ENCODE measurements around the gene EYA4.

EYA4 gene

DNA sequence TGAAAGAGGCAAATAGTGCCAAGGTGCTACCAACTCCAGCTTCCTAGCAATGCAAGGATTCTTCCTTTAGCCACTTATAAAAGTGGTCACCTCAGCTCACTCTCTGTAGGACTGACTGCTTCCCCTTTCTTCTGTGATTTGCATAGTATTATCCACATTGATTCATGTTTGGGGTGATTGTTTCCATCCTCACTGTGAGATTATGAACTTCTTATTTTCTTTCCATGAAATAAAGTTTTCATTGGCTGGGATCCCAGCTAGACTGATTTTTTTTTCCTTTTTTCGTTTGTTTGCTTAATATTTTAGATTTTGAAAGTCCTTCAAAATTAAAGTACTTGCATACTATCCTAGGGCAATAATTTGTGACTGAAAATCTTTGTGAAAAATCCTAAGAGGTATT, 50.5 kb downstream of the EYA4 start:
- Mint-ChIP-seq H3K4me1 (no peaks in the 10 kb centered on the region), H3K27ac (no peak overlapping the region), H3K9me3 (no peaks in the 10 kb centered on the region), H3K4me3 (no peak overlapping the region), H3K36me3 (no peaks in the 10 kb centered on the region), H3K27me3 (no peaks in the 10 kb centered on the region)
- ATAC-seq = no peak

GRCh38 chr6:133297657-133298056, 56.5 kb downstream of the EYA4 start:
- Mint-ChIP-seq H3K27me3 (no peaks in the 10 kb centered on the region), H3K9me3 (no peaks in the 10 kb centered on the region)

DNA sequence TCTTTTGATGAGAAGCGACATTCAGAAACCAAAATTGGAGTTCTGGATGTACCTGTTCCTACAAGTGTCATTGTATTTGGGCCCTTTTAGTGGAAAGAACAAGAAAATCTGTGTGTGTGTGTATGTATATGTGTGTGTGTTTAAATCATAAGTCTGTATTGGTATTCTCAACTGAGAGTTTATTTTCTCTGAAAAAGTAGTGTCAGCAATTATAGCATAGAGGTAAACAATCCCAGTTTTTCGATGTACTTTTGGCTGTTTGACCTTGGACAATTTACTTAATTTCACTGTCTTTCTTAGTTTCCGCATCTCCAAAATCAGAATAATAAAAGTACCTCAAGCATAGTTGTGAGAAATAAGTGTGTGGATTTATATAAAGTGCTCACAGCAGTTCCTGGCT, 57.2 kb downstream of the EYA4 start:
- no peak for ATAC-seq
- H3K9me3 Mint-ChIP-seq = no peaks in the 10 kb centered on the region
- H3K4me3 Mint-ChIP-seq = no peak overlapping the region
- H3K27ac Mint-ChIP-seq = no peak overlapping the region
- H3K36me3 Mint-ChIP-seq = no peaks in the 10 kb centered on the region
- no peaks in the 10 kb centered on the region for H3K4me1 Mint-ChIP-seq
- H3K27me3 Mint-ChIP-seq = no peaks in the 10 kb centered on the region

More at GRCh38 chr6:133297657-133298056, 56.5 kb downstream of the EYA4 start:
- H3K4me3 Mint-ChIP-seq = no peak overlapping the region
- H3K27ac Mint-ChIP-seq = no peak overlapping the region
- no peak for ATAC-seq
- H3K36me3 Mint-ChIP-seq = no peaks in the 10 kb centered on the region
- no peaks in the 10 kb centered on the region for H3K4me1 Mint-ChIP-seq

DNA sequence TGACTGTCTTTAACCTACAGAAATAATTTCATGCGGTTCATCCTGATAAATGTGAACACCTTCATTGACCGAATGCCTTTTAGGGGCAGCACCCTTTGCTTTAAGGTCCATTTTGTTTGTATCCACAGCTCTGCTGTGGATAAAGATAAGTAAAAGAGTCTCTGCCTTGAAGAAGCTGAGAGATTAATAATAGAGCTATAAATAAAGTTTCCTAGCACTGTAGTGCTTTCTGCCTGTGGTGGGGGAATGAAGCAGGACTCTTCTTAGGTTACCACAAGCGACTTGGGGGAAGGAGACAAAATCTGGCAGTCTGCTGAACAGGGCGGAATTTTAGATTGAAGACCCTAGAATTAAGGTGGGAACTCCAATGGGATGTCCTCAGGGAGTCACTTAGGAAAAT, 57.6 kb downstream of the EYA4 start:
- H3K4me3 Mint-ChIP-seq = no peak overlapping the region
- no peak for ATAC-seq
- H3K27me3 Mint-ChIP-seq = no peaks in the 10 kb centered on the region
- H3K4me1 Mint-ChIP-seq = no peaks in the 10 kb centered on the region
- no peaks in the 10 kb centered on the region for H3K9me3 Mint-ChIP-seq
- H3K27ac Mint-ChIP-seq = no peak overlapping the region
- H3K36me3 Mint-ChIP-seq = no peaks in the 10 kb centered on the region

GRCh38 chr6:133300896-133301295, 59.7 kb downstream of the EYA4 start:
- Mint-ChIP-seq H3K27me3 (no peaks in the 10 kb centered on the region), H3K36me3 (no peaks in the 10 kb centered on the region), H3K9me3 (no peaks in the 10 kb centered on the region), H3K4me1 (no peaks in the 10 kb centered on the region), H3K4me3 (no peak overlapping the region), H3K27ac (no peak overlapping the region)
- ATAC-seq = no peak

DNA sequence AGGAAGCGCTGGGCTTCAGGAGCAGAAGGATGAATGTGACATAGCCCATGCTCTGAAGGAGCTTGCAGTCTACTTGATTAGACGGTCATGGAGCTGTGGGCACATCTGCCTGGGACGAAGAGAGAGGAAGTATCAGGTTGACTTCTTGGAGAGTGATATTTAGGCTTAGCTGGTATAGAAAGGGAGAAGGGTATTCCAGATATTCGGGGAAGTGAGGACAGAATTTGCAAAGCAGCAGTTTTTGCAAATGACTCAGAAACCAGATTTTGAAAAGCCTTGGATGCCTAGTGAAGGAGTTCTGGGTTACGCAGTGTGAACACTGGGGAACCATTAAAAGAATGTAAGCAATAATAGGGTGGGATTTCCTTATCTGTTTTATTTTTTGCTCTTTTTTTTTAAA, 60.7 kb downstream of the EYA4 start:
- no peaks in the 10 kb centered on the region for H3K4me1 Mint-ChIP-seq
- H3K36me3 Mint-ChIP-seq = no peaks in the 10 kb centered on the region
- no peaks in the 10 kb centered on the region for H3K9me3 Mint-ChIP-seq
- no peak overlapping the region for H3K27ac Mint-ChIP-seq
- H3K4me3 Mint-ChIP-seq = no peak overlapping the region
- ATAC-seq = no peak
- H3K27me3 Mint-ChIP-seq = no peaks in the 10 kb centered on the region

DNA sequence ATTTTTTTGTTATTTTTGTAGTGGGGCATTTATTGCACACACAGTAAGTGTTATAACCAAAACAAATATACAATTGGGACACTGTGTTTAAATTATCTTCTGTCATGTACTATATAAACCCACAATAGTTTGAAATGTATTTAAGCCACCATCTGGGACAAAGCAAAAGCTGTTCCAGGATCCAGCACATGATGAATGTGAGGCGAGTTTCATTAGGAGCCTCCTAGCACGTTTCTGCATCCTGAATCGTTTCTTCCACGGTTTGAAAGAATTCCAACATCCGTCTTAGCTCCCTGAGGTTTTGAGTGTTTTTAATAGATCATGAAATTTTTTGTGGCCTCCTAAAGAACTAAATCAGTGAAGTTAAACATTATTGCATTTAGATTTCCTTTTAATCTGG, 65.8 kb downstream of the EYA4 start:
- H3K27me3 Mint-ChIP-seq = no peaks in the 10 kb centered on the region
- no peaks in the 10 kb centered on the region for H3K36me3 Mint-ChIP-seq
- H3K27ac Mint-ChIP-seq = no peak overlapping the region
- no peaks in the 10 kb centered on the region for H3K4me1 Mint-ChIP-seq
- H3K9me3 Mint-ChIP-seq = peaks cover 6% of the 10 kb centered on the region
- no peak overlapping the region for H3K4me3 Mint-ChIP-seq
- ATAC-seq = no peak

GRCh38 chr6:133309579-133309978, 68.4 kb downstream of the EYA4 start:
- Mint-ChIP-seq H3K36me3 (no peaks in the 10 kb centered on the region), H3K27me3 (no peaks in the 10 kb centered on the region), H3K9me3 (peaks cover 6% of the 10 kb centered on the region), H3K27ac (no peak overlapping the region), H3K4me1 (no peaks in the 10 kb centered on the region), H3K4me3 (no peak overlapping the region)
- ATAC-seq = no peak

DNA sequence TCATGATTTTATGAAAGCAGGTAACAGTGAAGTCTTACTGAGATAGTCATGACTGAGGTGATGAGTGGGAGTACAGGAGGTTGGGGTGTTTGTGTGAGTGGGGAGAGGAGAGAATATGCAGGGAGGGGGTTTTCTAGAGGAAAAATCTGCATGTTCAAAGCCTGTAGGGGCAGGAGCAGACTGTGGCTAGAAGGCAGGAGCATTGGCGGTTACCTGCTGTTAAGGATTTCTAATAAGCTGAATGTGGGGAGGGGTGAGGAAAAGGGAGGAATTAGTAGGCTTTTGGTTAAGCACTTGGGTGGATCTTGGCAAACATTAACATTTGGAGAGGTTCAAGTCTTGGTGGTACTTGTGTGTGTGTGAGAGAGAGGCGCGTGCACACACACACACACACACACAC, 70.8 kb downstream of the EYA4 start:
- no peaks in the 10 kb centered on the region for H3K27me3 Mint-ChIP-seq
- no peak overlapping the region for H3K4me3 Mint-ChIP-seq
- peaks cover 6% of the 10 kb centered on the region for H3K9me3 Mint-ChIP-seq
- H3K27ac Mint-ChIP-seq = no peak overlapping the region
- no peaks in the 10 kb centered on the region for H3K36me3 Mint-ChIP-seq
- ATAC-seq = no peak
- H3K4me1 Mint-ChIP-seq = no peaks in the 10 kb centered on the region

- H3K4me1 Mint-ChIP-seq = no peaks in the 10 kb centered on the region
- peaks cover 2% of the 10 kb centered on the region for H3K9me3 Mint-ChIP-seq
- no peaks in the 10 kb centered on the region for H3K27me3 Mint-ChIP-seq
- no peak overlapping the region for H3K27ac Mint-ChIP-seq
- no peak for ATAC-seq
- no peaks in the 10 kb centered on the region for H3K36me3 Mint-ChIP-seq
- H3K4me3 Mint-ChIP-seq = no peak overlapping the region
Observed at GRCh38 chr6:133313068-133313467, 71.9 kb downstream of the EYA4 start.

DNA sequence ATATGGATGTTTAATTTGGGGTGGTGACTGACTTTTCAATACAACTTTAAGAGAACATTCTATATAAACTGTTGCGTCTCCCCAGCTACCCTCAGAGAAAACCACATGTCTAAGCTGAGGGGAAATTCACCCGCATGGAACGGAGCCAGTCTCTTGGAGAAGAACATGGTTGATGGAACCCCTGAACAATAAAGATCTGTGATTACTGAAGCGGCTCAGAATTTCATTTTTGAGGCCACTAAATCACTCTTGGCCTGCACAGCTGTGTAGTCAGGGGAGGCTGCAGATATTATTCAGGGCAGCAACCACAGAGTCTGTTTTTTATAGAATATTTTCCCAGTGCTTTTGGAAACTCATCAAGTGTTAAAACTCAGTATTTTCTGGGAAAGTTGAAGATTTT, 73.8 kb downstream of the EYA4 start:
- ATAC-seq = no peak

GRCh38 chr6:133315811-133316210, 74.7 kb downstream of the EYA4 start:
- no peaks in the 10 kb centered on the region for H3K36me3 Mint-ChIP-seq
- no peak overlapping the region for H3K27ac Mint-ChIP-seq
- no peaks in the 10 kb centered on the region for H3K27me3 Mint-ChIP-seq
- no peaks in the 10 kb centered on the region for H3K9me3 Mint-ChIP-seq
- no peaks in the 10 kb centered on the region for H3K4me1 Mint-ChIP-seq
- ATAC-seq = no peak
- no peak overlapping the region for H3K4me3 Mint-ChIP-seq

More for the DNA sequence above, 73.8 kb downstream of the EYA4 start:
- Mint-ChIP-seq H3K9me3 (no peaks in the 10 kb centered on the region), H3K36me3 (no peaks in the 10 kb centered on the region), H3K27me3 (no peaks in the 10 kb centered on the region), H3K4me1 (no peaks in the 10 kb centered on the region), H3K27ac (no peak overlapping the region), H3K4me3 (no peak overlapping the region)

DNA sequence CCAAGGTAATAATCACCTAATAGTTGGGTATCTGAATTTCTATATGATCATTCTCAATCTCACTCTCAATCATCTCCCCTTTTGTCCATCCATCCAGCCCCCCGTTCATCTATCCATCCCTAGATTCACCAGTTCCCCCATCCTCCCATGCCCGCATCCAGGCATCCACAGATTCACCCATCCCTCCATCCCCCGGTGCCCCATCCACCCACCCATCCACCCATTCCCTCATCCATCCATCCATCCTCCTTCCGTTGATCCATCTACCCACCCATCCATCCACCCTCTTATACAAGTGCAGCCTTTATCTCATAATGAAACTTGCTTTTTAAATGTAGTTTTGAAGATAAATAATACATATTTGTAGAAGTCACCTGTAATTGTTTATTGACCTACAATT, 76.5 kb downstream of the EYA4 start:
- no peaks in the 10 kb centered on the region for H3K36me3 Mint-ChIP-seq
- ATAC-seq = no peak

GRCh38 chr6:133326584-133326983, 85.4 kb downstream of the EYA4 start:
- Mint-ChIP-seq H3K4me3 (no peak overlapping the region), H3K4me1 (no peaks in the 10 kb centered on the region), H3K27me3 (peaks cover 8% of the 10 kb centered on the region), H3K27ac (no peak overlapping the region), H3K9me3 (no peaks in the 10 kb centered on the region), H3K36me3 (no peaks in the 10 kb centered on the region)
- ATAC-seq = no peak

More for the DNA sequence above, 76.5 kb downstream of the EYA4 start:
- H3K9me3 Mint-ChIP-seq = no peaks in the 10 kb centered on the region
- H3K27me3 Mint-ChIP-seq = no peaks in the 10 kb centered on the region
- H3K4me3 Mint-ChIP-seq = no peak overlapping the region
- no peak overlapping the region for H3K27ac Mint-ChIP-seq
- no peaks in the 10 kb centered on the region for H3K4me1 Mint-ChIP-seq

DNA sequence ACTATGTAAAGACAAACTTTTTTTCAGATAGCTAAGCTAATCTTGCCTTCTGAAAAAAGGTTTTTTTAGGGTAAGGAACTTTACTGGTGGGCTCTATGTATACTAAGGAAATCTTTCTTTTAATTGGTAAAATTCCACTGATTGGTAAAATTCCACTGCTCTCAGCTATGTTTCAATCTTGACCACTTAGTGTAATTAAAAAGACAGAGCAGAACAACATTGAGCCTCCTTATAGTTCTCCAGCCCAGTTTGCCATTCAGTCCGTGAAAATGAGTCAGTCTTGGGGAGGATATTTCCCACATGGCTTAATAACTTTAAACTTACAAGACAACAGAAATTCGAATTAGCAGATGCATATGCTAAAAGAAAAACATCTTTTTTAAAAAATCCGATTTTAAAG, 92.7 kb downstream of the EYA4 start:
- Mint-ChIP-seq H3K27me3 (peaks cover 8% of the 10 kb centered on the region), H3K4me3 (no peak overlapping the region), H3K27ac (no peak overlapping the region), H3K9me3 (no peaks in the 10 kb centered on the region), H3K4me1 (no peaks in the 10 kb centered on the region), H3K36me3 (no peaks in the 10 kb centered on the region)
- ATAC-seq = no peak

GRCh38 chr6:133337308-133337707, 96.2 kb downstream of the EYA4 start:
- no peaks in the 10 kb centered on the region for H3K36me3 Mint-ChIP-seq
- ATAC-seq = no peak
- H3K27me3 Mint-ChIP-seq = peaks cover 8% of the 10 kb centered on the region
- H3K9me3 Mint-ChIP-seq = no peaks in the 10 kb centered on the region
- H3K27ac Mint-ChIP-seq = no peak overlapping the region
- no peak overlapping the region for H3K4me3 Mint-ChIP-seq
- no peaks in the 10 kb centered on the region for H3K4me1 Mint-ChIP-seq
